K562 (cell line): Measurements from ENCODE around the gene USP48. TPM values are rescaled to one million over a fixed set of nuclear protein-coding genes. Genes with fewer than 3 reads are reported as not detected.

Source experiments
- CBFA2T3 ChIP-seq: fragments of 450-650 bp; IDR thresholded peaks from 2 replicates; pipeline ENCODE4 v1.6.1; 2017
- CBX1 ChIP-seq: sonication (generic); IDR thresholded peaks from 2 replicates; pipeline ENCODE4 v1.6.1; 2016; ENCODE audit warnings: antibody characterized with exemption, low read depth, mild to moderate bottlenecking
- CCAR2 ChIP-seq: fragments of 200-400 bp; formaldehyde crosslinking; IDR thresholded peaks from 2 replicates; pipeline ENCODE4 v1.6.1; 2017; ENCODE audit warnings: mild to moderate bottlenecking, low read depth, low read length
- DACH1 ChIP-seq: fragments of 450-650 bp; IDR thresholded peaks from 2 replicates; pipeline ENCODE4 v1.6.1; 2018; ENCODE audit not compliant: partially characterized antibody
- HDAC1 ChIP-seq, 2 experiments: fragments of 450-650 bp; IDR thresholded peaks; 2 replicates each; pipeline ENCODE4 v1.6.1; 2016 to 2017; ENCODE audit warnings: inconsistent platforms in 1 of 2, mild to moderate bottlenecking in 1 of 2, moderate library complexity in 1 of 2
- MLLT1 ChIP-seq, 2 experiments: fragments of 450-650 bp; IDR thresholded peaks; 2 replicates each; pipeline ENCODE4 v1.6.1; 2016
- NBN ChIP-seq: fragments of 450-650 bp; IDR thresholded peaks from 2 replicates; pipeline ENCODE4 v1.6.1; 2016; ENCODE audit warnings: low read depth, mild to moderate bottlenecking
- PHB ChIP-seq: fragments of 250-450 bp; sonication (Bioruptor Pico); IDR thresholded peaks from 2 replicates; pipeline ENCODE4 v1.5.0; 2021
- RAD21 ChIP-seq, 2 experiments: fragments of 250-450 bp in 1 of 2; fragments of 450-650 bp in 1 of 2; sonication (Bioruptor Pico) in 1 of 2; formaldehyde crosslinking in 1 of 2; IDR thresholded peaks in 1 of 2; conservative IDR thresholded peaks in 1 of 2; 2 replicates each; pipeline versions ENCODE4 v1.4.0 to v1.8.0; 2020 to 2022; ENCODE audit warnings: mild to moderate bottlenecking in 2 of 2, moderate library complexity in 1 of 2
- SFPQ ChIP-seq: fragments of 200-400 bp; formaldehyde crosslinking; IDR thresholded peaks from 2 replicates; pipeline ENCODE4 v1.6.1; 2017; ENCODE audit warnings: mild to moderate bottlenecking, low read depth, low read length, moderate library complexity
- SNRNP70 ChIP-seq: fragments of 200-400 bp; formaldehyde crosslinking; optimal IDR thresholded peaks from 2 replicates; pipeline ENCODE3; 2017; ENCODE audit warnings: low read depth, low read length
- ZEB2 ChIP-seq: fragments of 450-650 bp; IDR thresholded peaks from 2 replicates; pipeline ENCODE4 v1.6.1; 2016
- ZNF146 ChIP-seq: IDR thresholded peaks from one replicate; pipeline ENCODE4 v1.6.1; 2018; ENCODE audit warnings: missing compliant biosample characterization; ENCODE audit not compliant: unreplicated experiment
- ZNF511 ChIP-seq: sonication (generic); formaldehyde crosslinking; IDR thresholded peaks from 2 replicates; pipeline ENCODE4 v1.8.0; 2022; ENCODE audit warnings: mild to moderate bottlenecking, missing genetic modification reagents
- polyA plus RNA-seq, 8 experiments: library from polyadenylated mRNA; depleted of rRNA in 4 of 8; stranded (reverse) in 5 of 8; unstranded in 3 of 8; fragments of >200 nt; fragmentation: Nextera tagmentation in 2 of 8; fragmentation: Illumina TruSeq in 1 of 8; extraction: Ambion mirVana in 2 of 8; extraction: Trizol in 1 of 8; gene quantifications; 2 replicates each; pipeline versions ENCODE4 v1.2.1 to v1.2.3, GENCODE V29; 2011 to 2014; ENCODE audit warnings: inconsistent platforms in 1 of 8, missing spikeins in 1 of 8
- total RNA-seq, 7 experiments: library from RNA; depleted of rRNA in 6 of 7; stranded (reverse); fragments of >200 nt in 6 of 7; fragmentation: Illumina TruSeq in 2 of 7; extraction: Trizol in 2 of 7; gene quantifications; 2 replicates each; pipeline versions ENCODE4 v1.2.1 to v1.2.3, GENCODE V29; 2011 to 2021; ENCODE audit warnings: low replicate concordance in 1 of 7

USP48 gene
- total and polyA plus RNA-seq, 9 of the 15 experiments (the other 6 are each of a cell fraction or from before 2014, with no cell fraction given), result 23.3 to 123 (median 106) TPM

GRCh38 chr1:21651214-21652042 is 131.5 kb downstream of the USP48 start (continued):
- peak; percentile 17; the same call in 1 of the 2 replicates for TF ChIP-seq CBFA2T3
- TF ChIP-seq ZNF146 (CRISPR knock-in tag), result no peak
- TF ChIP-seq NBN, result no peak
- no peak for TF ChIP-seq CCAR2
- TF ChIP-seq RAD21 (CRISPR knock-in tag; conservative IDR thresholded peaks at IDR 0.05 in 1 of 2, IDR thresholded peaks at IDR 0.05 in 1 of 2), result no peak
- TF ChIP-seq ZEB2, result no peak
- 0 out of 4 replicates have a peak, but pooled peaks of 1 of the 2 experiments have one; percentile 53 for TF ChIP-seq MLLT1 (IDR thresholded peaks at IDR 0.05)
- TF ChIP-seq HDAC1 (IDR thresholded peaks at IDR 0.05), result peak in 1 of 2 experiments; percentile 92; a peak in 2 of 4 replicates
- TF ChIP-seq ZNF511 (CRISPR knock-in tag), result peak; percentile 75
- TF ChIP-seq PHB (CRISPR knock-in tag), result no peak
- TF ChIP-seq DACH1, result no peak
- no peak for TF ChIP-seq SNRNP70
- TF ChIP-seq CBX1, result no peak
- TF ChIP-seq SFPQ, result no peak
